ENCODE results near the gene REX1BD. TPM values are rescaled to one million over a fixed set of nuclear protein-coding genes. Genes with fewer than 3 reads are reported as not detected.

REX1BD gene
- total and polyA plus RNA-seq, 2 of the 8 experiments (the other 6 are each of a cell fraction or from before 2014, with no cell fraction given) = 56.8 to 62.7 TPM

DNA sequence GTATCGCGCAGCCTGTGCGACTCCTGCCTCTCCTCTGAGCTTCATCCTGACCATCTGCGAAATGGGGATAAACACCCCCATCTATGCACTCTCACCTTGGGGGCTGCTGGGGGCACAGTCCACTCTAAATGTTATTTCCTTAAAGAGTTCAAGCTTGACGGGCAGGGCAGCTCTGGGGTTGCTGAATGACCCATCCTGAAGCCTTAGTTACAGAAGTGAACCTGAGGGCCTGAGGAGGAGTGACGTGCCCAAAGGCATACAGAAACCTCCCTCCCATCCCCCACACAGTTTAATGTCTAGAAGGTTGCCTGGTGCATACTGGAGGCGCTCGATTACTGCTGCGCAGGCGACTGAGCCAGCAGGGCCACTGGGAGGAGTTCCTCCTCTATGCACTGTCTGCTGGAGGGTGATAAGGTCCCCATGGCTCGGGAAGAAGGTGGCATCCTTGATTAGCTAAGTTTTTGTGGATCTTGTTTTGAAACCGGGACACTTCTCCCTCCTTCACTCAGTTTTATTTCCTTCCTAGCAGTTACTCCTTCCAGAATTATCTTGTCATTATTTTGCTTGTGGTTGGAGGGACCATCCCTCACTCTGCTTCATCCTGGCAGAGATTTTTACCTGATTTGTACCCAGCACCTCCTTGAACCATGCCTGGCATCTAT is 44.7 kb upstream of the REX1BD start:
- H3K27ac ChIP-seq (ENCODE audit: low read depth, low read length) = no peak overlapping the region
- no peak overlapping the region for H3K23ac ChIP-seq (ENCODE audit: insufficient read length)
- H4K20me1 ChIP-seq (replicated peaks in 1 of 2; ENCODE audit: control insufficient read depth in 1 of 2, insufficient read depth in 2 of 2, low read length in 2 of 2) = peaks cover 0 to 4% of the 10 kb centered on the region in 2 experiments
- peak overlapping the region; percentile 22 for H3K4ac ChIP-seq (replicated peaks; ENCODE audit: insufficient read length, low read depth, low read length)
- no peak overlapping the region for H2BK15ac ChIP-seq (ENCODE audit: low read length)
- peak overlapping the region; percentile 40; the same call in 1 of the 2 replicates for H3K18ac ChIP-seq (ENCODE audit: extremely low read depth, low read length)
- peak overlapping the region; percentile 70 to 91 for H3K4me2 ChIP-seq (ENCODE audit: insufficient read depth in 1 of 2, low read depth in 2 of 2, low read length in 2 of 2)
- H2BK120ac ChIP-seq (replicated peaks; ENCODE audit: low read depth, low read length) = no peak overlapping the region
- H3K14ac ChIP-seq (ENCODE audit: insufficient read length) = no peak overlapping the region
- H2BK20ac ChIP-seq (ENCODE audit: low read length) = no peak overlapping the region
- peaks cover 5 to 22% (median 13%) of the 10 kb centered on the region in 4 experiments; a peak in 7 of 8 replicates for H3K36me3 ChIP-seq (ENCODE audit: control insufficient read depth in 2 of 4, insufficient read depth in 4 of 4, low read length in 3 of 4)
- no peaks in the 10 kb centered on the region for H3K9me3 ChIP-seq (ENCODE audit: insufficient read depth in 2 of 2, low read depth in 1 of 2, low read length in 1 of 2)
- H4K5ac ChIP-seq (ENCODE audit: insufficient read length, low read depth, low read length) = peak overlapping the region; percentile 44
- H2AFZ ChIP-seq (ENCODE audit: low read length) = peak overlapping the region; percentile 80
- peak overlapping the region; percentile 12 for H4K91ac ChIP-seq (replicated peaks; ENCODE audit: insufficient read length, low read length)
- peaks cover 0 to 9% (median 4%) of the 10 kb centered on the region in 4 experiments; a peak in 1 of 7 replicates for H3K4me1 ChIP-seq (replicated peaks in 1 of 4; ENCODE audit: control insufficient read depth in 3 of 4, insufficient read depth in 4 of 4, low read length in 3 of 4)
- peak overlapping the region; percentile 70; the same call in 1 of the 2 replicates for H2BK12ac ChIP-seq (ENCODE audit: low read depth, low read length)
- H3K79me2 ChIP-seq (ENCODE audit: control insufficient read depth in 1 of 2, insufficient read depth in 2 of 2, low read length in 2 of 2) = peaks cover 0 to 16% of the 10 kb centered on the region in 2 experiments; a peak in 2 of 4 replicates
- no peak overlapping the region for H4K8ac ChIP-seq (ENCODE audit: extremely low read depth, insufficient read depth, low read length)
- H3K27me3 ChIP-seq (replicated peaks in 1 of 4; ENCODE audit: control insufficient read depth in 3 of 4, extremely low read depth in 1 of 4, insufficient read depth in 3 of 4, low read length in 3 of 4) = no peaks in the 10 kb centered on the region
- WGBS, 2 experiments (ENCODE audit: extremely low coverage in 1 of 2, insufficient coverage in 1 of 2, insufficient read length in 1 of 2, insufficient replicate concordance in 2 of 2, low coverage in 1 of 2, low lambda C conversion rate in 2 of 2, missing lambda C conversion rate in 1 of 2) = 15% methylated on average over 12 of the region's 12 CpGs; no CpG with 5 or more reads in 1 of the 2 experiments
- POLR2A ChIA-PET (ENCODE audit: partially characterized antibody) = interaction anchor here (0.5 to 2.5 kb wide), 10 partner anchors 9 to 45 kb away, joined by 3 to 13 read pairs (median 4); partner anchors contain the start of gene KXD1
- H3K23me2 ChIP-seq (ENCODE audit: low read depth, low read length) = peaks cover 8% of the 10 kb centered on the region
- peak in 1 of 2 experiments; percentile 74 for DNase-seq (ENCODE audit: low read depth in 1 of 2, low spot score in 2 of 2)
- CTCF ChIA-PET (ENCODE audit: partially characterized antibody) = interaction anchor here (0.6 to 2.7 kb wide), 13 partner anchors 10 to 813 kb away, joined by 3 to 12 read pairs (median 4); no protein-coding TSS in a partner anchor
- FAIRE-seq = no peak
- peak overlapping the region; percentile 36 to 77 (median 42); a peak in 5 of 8 replicates for H3K4me3 ChIP-seq (ENCODE audit: extremely low read depth in 1 of 4, insufficient read depth in 2 of 4, low read depth in 3 of 4, low read length in 4 of 4)
- H2BK5ac ChIP-seq (ENCODE audit: low read depth, low read length) = peak overlapping the region; percentile 35; the same call in 1 of the 2 replicates
- H3K79me1 ChIP-seq (ENCODE audit: low read depth, low read length) = no peaks in the 10 kb centered on the region; the same call in 1 of the 2 replicates
- H3K9ac ChIP-seq (replicated peaks in 1 of 4; ENCODE audit: extremely low read depth in 1 of 4, low read depth in 3 of 4, low read length in 3 of 4) = no peak overlapping the region
- no peak overlapping the region for H2AK5ac ChIP-seq (ENCODE audit: low read depth, low read length)
- H3K56ac ChIP-seq (replicated peaks; ENCODE audit: insufficient read length, low read depth, low read length) = no peak overlapping the region
- peak; percentile 71; the same call in 1 of the 2 replicates for TF ChIP-seq KDM1A (IDR thresholded peaks at IDR 0.05; ENCODE audit: borderline replicate concordance, low read length)
- no peak for TF ChIP-seq ZNF274 (IDR thresholded peaks at IDR 0.05; ENCODE audit: borderline replicate concordance, extremely low read depth, low read length)
- TF ChIP-seq BRCA1 (IDR thresholded peaks at IDR 0.05; ENCODE audit: low read depth, low read length) = no peak
- no peak for TF ChIP-seq TCF12 (IDR thresholded peaks at IDR 0.05; ENCODE audit: low read depth, low read length)
- peak in 1 of 2 experiments; percentile 27; a peak in 1 of 3 replicates for TF ChIP-seq POLR2A (IDR thresholded peaks at IDR 0.05; ENCODE audit: control extremely low read depth in 1 of 2, low read depth in 2 of 2, low read length in 2 of 2)
- TF ChIP-seq CHD2 (IDR thresholded peaks at IDR 0.05; ENCODE audit: low read length) = peak; percentile 55; the same call in 1 of the 2 replicates
- TF ChIP-seq ASH2L (IDR thresholded peaks at IDR 0.05; ENCODE audit: low read length) = peak; percentile 83
- TF ChIP-seq EZH2 (IDR thresholded peaks at IDR 0.05; ENCODE audit: low read depth, low read length, severe bottlenecking) = no peak
- TF ChIP-seq, protein P1, sequence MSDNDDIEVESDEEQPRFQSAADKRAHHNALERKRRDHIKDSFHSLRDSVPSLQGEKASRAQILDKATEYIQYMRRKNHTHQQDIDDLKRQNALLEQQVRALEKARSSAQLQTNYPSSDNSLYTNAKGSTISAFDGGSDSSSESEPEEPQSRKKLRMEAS (IDR thresholded peaks at IDR 0.05) = no peak
- no peak for TF ChIP-seq CHD1 (IDR thresholded peaks at IDR 0.05; ENCODE audit: low read depth, low read length)
- TF ChIP-seq SP2 (IDR thresholded peaks at IDR 0.05; ENCODE audit: low read length) = no peak
- TF ChIP-seq RBBP5 (IDR thresholded peaks at IDR 0.05; ENCODE audit: borderline replicate concordance, low read depth, low read length) = 0 out of 2 replicates have a peak, but pooled peaks have one; percentile 47
